WTC11 (cell line): ENCODE data around the gene TMA7B.

Source experiments
- CBFB ChIP-seq: sonication (generic); formaldehyde crosslinking; IDR thresholded peaks from 2 replicates; pipeline ENCODE4 v1.8.1; 2022; ENCODE audit warnings: mild to moderate bottlenecking, low read depth, missing genetic modification reagents
- CTCF ChIP-seq: fragments of 200-600 bp; IDR thresholded peaks from 2 replicates; pipeline ENCODE4 v1.8.0; 2022; ENCODE audit warnings: antibody characterized with exemption
- E2F5 ChIP-seq: sonication (generic); formaldehyde crosslinking; IDR thresholded peaks from 2 replicates; pipeline ENCODE4 v1.8.1; 2022; ENCODE audit warnings: mild to moderate bottlenecking, moderate library complexity, missing genetic modification reagents
- FOXJ3 ChIP-seq: sonication (generic); formaldehyde crosslinking; IDR thresholded peaks from 2 replicates; pipeline ENCODE4 v1.9.0; 2021; ENCODE audit warnings: missing genetic modification reagents, mild to moderate bottlenecking, borderline replicate concordance
- KAT7 ChIP-seq: sonication (generic); formaldehyde crosslinking; IDR thresholded peaks from 2 replicates; pipeline ENCODE4 v1.8.1; 2023; ENCODE audit warnings: missing genetic modification reagents, mild to moderate bottlenecking, borderline replicate concordance
- NFYB ChIP-seq: sonication (generic); formaldehyde crosslinking; conservative IDR thresholded peaks from 2 replicates; pipeline ENCODE4 v1.8.0; 2022; ENCODE audit warnings: low read depth, missing genetic modification reagents
- TCF7 ChIP-seq: sonication (generic); formaldehyde crosslinking; IDR thresholded peaks from 2 replicates; pipeline ENCODE4 v1.8.0; 2022; ENCODE audit warnings: mild to moderate bottlenecking, low read depth, missing genetic modification reagents, moderate library complexity
- TP53 ChIP-seq: sonication (generic); formaldehyde crosslinking; IDR thresholded peaks from 2 replicates; pipeline ENCODE4 v1.8.1; 2023; ENCODE audit warnings: mild to moderate bottlenecking, missing genetic modification reagents
- ZNF232 ChIP-seq: sonication (generic); formaldehyde crosslinking; IDR thresholded peaks from 2 replicates; pipeline ENCODE4 v1.8.0; 2022; ENCODE audit warnings: mild to moderate bottlenecking, missing genetic modification reagents

GRCh38 chr22:40009951-40010671 lies 49.9 kb downstream of the TMA7B start:
- TF ChIP-seq NFYB (CRISPR knock-in tag), result no peak
- no peak for TF ChIP-seq TCF7
- TF ChIP-seq TP53 (CRISPR knock-in tag), result no peak
- no peak for TF ChIP-seq KAT7 (CRISPR knock-in tag)
- TF ChIP-seq FOXJ3 (CRISPR knock-in tag), result no peak
- no peak for TF ChIP-seq CBFB (CRISPR knock-in tag)
- no peak for TF ChIP-seq E2F5 (CRISPR knock-in tag)
- TF ChIP-seq CTCF, result no peak
- TF ChIP-seq ZNF232 (CRISPR knock-in tag), result no peak
